ENCODE data around the gene BUD31. TPM values are rescaled to one million over a fixed set of nuclear protein-coding genes. Genes with fewer than 3 reads are reported as not detected.
A peak's percentile ranks its signal among the peaks of the same experiment; 100 is the strongest.

BUD31 gene
- total RNA-seq, 1 experiment from 2014 or later = 63.7 TPM

GRCh38 chr7:99392659-99393354 lies 16.0 kb upstream of the BUD31 start:
- Histone ChIP-seq H3K4me3 (ENCODE audit: low read length) (no peak overlapping the region), H3K4me2 (ENCODE audit: low read depth, low read length, poor library complexity, severe bottlenecking) (no peak overlapping the region), H3K9me3 (ENCODE audit: low read length) (no peaks in the 10 kb centered on the region), H3K36me3 (ENCODE audit: insufficient read depth, low read length) (peaks cover 23% of the 10 kb centered on the region), H3K79me2 (ENCODE audit: low read length) (no peaks in the 10 kb centered on the region; the same call in 1 of the 2 replicates), H3K4me1 (ENCODE audit: low read length) (no peaks in the 10 kb centered on the region; the same call in 1 of the 2 replicates), H3K27me3 (ENCODE audit: low read length) (no peaks in the 10 kb centered on the region), H3K27ac (ENCODE audit: low read length) (no peak overlapping the region), H3K9me2 (replicated peaks; ENCODE audit: insufficient read depth, low read length) (no peaks in the 10 kb centered on the region), H4K20me1 (ENCODE audit: insufficient read depth, low read depth, low read length) (peaks cover 26% of the 10 kb centered on the region), H3K9ac (ENCODE audit: low read length) (no peak overlapping the region), H2AFZ (ENCODE audit: low read length) (no peak overlapping the region)
- DNase-seq = peak; percentile 67

- H3K27ac ChIP-seq (ENCODE audit: low read length) = no peak overlapping the region
- no peak overlapping the region for H3K9ac ChIP-seq (ENCODE audit: low read length)
- H3K79me2 ChIP-seq (ENCODE audit: low read length) = no peaks in the 10 kb centered on the region; the same call in 1 of the 2 replicates
- no peak overlapping the region for H3K4me3 ChIP-seq (ENCODE audit: low read length)
- peaks cover 30% of the 10 kb centered on the region for H3K36me3 ChIP-seq (ENCODE audit: insufficient read depth, low read length)
- no peaks in the 10 kb centered on the region for H3K27me3 ChIP-seq (ENCODE audit: low read length)
- no peak overlapping the region for H3K4me2 ChIP-seq (ENCODE audit: low read depth, low read length, poor library complexity, severe bottlenecking)
- no peaks in the 10 kb centered on the region for H3K9me2 ChIP-seq (replicated peaks; ENCODE audit: insufficient read depth, low read length)
- DNase-seq = no peak
- H4K20me1 ChIP-seq (ENCODE audit: insufficient read depth, low read depth, low read length) = peaks cover 26% of the 10 kb centered on the region
- H3K9me3 ChIP-seq (ENCODE audit: low read length) = no peaks in the 10 kb centered on the region
- no peaks in the 10 kb centered on the region; the same call in 1 of the 2 replicates for H3K4me1 ChIP-seq (ENCODE audit: low read length)
- no peak overlapping the region for H2AFZ ChIP-seq (ENCODE audit: low read length)
These were observed 15.2 kb upstream of the BUD31 start for GRCh38 chr7:99393355-99394187.

DNA sequence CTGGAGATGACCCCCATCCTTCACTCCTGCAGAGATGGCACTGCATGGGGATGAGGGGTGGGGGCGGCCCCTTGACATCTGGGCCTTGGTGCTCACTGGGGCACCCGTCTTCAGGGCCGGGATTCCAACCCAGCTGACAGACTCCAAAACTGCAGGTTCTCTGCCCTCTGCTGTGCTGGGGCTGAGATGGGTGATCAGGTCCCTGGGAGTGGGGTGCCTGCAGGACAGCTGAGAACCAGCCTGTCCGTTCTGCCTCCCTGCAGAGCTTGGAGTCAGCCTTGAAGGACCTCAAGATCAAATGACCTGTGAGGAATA lies 14.6 kb upstream of the BUD31 start:
- H2AFZ ChIP-seq (ENCODE audit: low read length) = no peak overlapping the region
- peaks cover 30% of the 10 kb centered on the region for H3K36me3 ChIP-seq (ENCODE audit: insufficient read depth, low read length)
- H3K4me2 ChIP-seq (ENCODE audit: low read depth, low read length, poor library complexity, severe bottlenecking) = no peak overlapping the region
- no peak overlapping the region for H3K9ac ChIP-seq (ENCODE audit: low read length)
- no peak overlapping the region for H3K27ac ChIP-seq (ENCODE audit: low read length)
- H3K79me2 ChIP-seq (ENCODE audit: low read length) = no peaks in the 10 kb centered on the region; the same call in 1 of the 2 replicates
- no peak for DNase-seq
- no peaks in the 10 kb centered on the region for H3K9me3 ChIP-seq (ENCODE audit: low read length)
- peaks cover 26% of the 10 kb centered on the region for H4K20me1 ChIP-seq (ENCODE audit: insufficient read depth, low read depth, low read length)
- H3K4me1 ChIP-seq (ENCODE audit: low read length) = no peaks in the 10 kb centered on the region; the same call in 1 of the 2 replicates
- H3K9me2 ChIP-seq (replicated peaks; ENCODE audit: insufficient read depth, low read length) = no peaks in the 10 kb centered on the region
- no peak overlapping the region for H3K4me3 ChIP-seq (ENCODE audit: low read length)
- no peaks in the 10 kb centered on the region for H3K27me3 ChIP-seq (ENCODE audit: low read length)

DNA sequence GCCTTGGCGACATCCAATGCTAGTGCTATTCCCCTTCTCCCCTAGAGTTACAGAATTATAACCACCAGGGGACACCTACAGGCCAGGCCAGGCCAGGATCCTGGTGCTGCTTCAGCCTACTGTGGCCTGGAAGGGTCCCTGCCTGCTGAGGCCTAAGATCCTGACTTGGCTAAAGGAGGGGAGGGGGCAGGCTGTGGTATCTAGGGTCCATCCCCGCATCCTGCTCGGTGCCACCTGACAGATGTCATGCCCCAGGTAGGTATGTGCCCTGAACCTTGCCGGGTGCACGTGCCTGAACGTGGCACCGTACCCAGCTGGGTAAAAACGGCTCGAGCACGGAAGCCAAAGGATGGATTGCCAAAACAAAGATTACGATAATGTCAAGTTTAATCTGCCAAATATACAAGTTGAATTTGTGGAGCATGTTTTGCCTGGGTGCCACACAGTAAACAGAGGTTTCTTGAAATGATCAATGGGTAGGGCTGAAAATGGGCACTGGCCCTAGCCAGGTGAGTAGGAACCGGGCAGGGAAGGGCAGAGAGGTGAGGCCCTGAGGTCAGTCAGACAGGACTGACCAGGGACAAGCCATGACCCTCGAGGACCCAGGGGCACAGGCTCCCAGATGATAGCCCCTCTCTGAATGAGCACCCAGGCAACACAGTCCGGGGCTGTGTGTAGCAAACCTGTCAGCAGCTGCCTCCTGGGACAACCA lies 13.0 kb upstream of the BUD31 start:
- no peaks in the 10 kb centered on the region for H3K9me3 ChIP-seq (ENCODE audit: low read length)
- no peak overlapping the region for H3K27ac ChIP-seq (ENCODE audit: low read length)
- H3K9ac ChIP-seq (ENCODE audit: low read length) = no peak overlapping the region
- no peaks in the 10 kb centered on the region; the same call in 1 of the 2 replicates for H3K4me1 ChIP-seq (ENCODE audit: low read length)
- DNase-seq = no peak
- peaks cover 30% of the 10 kb centered on the region for H3K36me3 ChIP-seq (ENCODE audit: insufficient read depth, low read length)
- H3K79me2 ChIP-seq (ENCODE audit: low read length) = no peaks in the 10 kb centered on the region; the same call in 1 of the 2 replicates
- H3K9me2 ChIP-seq (replicated peaks; ENCODE audit: insufficient read depth, low read length) = no peaks in the 10 kb centered on the region
- no peak overlapping the region for H3K4me2 ChIP-seq (ENCODE audit: low read depth, low read length, poor library complexity, severe bottlenecking)
- H3K4me3 ChIP-seq (ENCODE audit: low read length) = no peak overlapping the region
- peaks cover 30% of the 10 kb centered on the region for H4K20me1 ChIP-seq (ENCODE audit: insufficient read depth, low read depth, low read length)
- H3K27me3 ChIP-seq (ENCODE audit: low read length) = no peaks in the 10 kb centered on the region
- H2AFZ ChIP-seq (ENCODE audit: low read length) = no peak overlapping the region

GRCh38 chr7:99396418-99397296 lies 12.1 kb upstream of the BUD31 start:
- Histone ChIP-seq H3K4me3 (ENCODE audit: low read length) (no peak overlapping the region), H3K79me2 (ENCODE audit: low read length) (no peaks in the 10 kb centered on the region; the same call in 1 of the 2 replicates), H4K20me1 (ENCODE audit: insufficient read depth, low read depth, low read length) (peaks cover 30% of the 10 kb centered on the region), H3K9me2 (replicated peaks; ENCODE audit: insufficient read depth, low read length) (no peaks in the 10 kb centered on the region), H3K36me3 (ENCODE audit: insufficient read depth, low read length) (peaks cover 26% of the 10 kb centered on the region), H3K27ac (ENCODE audit: low read length) (no peak overlapping the region), H3K4me2 (ENCODE audit: low read depth, low read length, poor library complexity, severe bottlenecking) (no peak overlapping the region), H3K9me3 (ENCODE audit: low read length) (no peaks in the 10 kb centered on the region), H3K9ac (ENCODE audit: low read length) (no peak overlapping the region), H2AFZ (ENCODE audit: low read length) (no peak overlapping the region), H3K4me1 (ENCODE audit: low read length) (no peaks in the 10 kb centered on the region; the same call in 1 of the 2 replicates), H3K27me3 (ENCODE audit: low read length) (no peaks in the 10 kb centered on the region)
- no peak for DNase-seq

DNA sequence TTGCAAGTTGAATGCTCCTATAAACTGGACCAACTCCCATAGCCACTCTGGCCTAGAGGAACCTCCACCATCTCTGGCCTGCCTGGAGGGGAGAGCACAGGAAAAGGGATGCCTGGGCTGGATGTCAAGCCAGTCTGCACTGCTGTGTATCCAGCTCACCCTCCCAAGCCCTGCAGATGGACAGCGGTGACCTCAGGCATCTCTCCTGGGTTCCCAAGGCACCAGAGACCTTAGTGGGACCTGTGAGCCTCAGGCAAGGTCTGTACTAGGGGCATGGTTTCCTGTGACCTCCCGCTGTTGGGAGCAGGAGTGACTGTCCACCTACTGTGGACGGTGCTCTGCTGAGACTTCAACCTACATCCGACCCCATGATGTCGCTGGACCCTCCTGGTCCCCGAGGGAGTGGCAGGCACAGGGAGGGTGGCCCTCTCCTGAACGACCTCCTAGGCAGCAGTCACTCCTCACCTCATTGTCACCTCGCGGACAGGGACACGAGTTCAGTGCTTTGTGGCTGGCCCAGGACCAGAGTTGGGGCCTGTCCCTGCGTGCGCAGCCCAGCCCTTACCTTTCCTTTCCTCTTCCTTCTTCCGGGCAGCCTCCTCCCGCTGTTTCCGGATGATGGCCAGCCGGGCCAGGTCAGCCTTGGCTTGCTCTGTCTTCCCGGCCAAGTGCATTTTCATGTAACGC lies 11.3 kb upstream of the BUD31 start:
- H3K27me3 ChIP-seq (ENCODE audit: low read length) = no peaks in the 10 kb centered on the region
- no peak overlapping the region for H3K4me2 ChIP-seq (ENCODE audit: low read depth, low read length, poor library complexity, severe bottlenecking)
- H3K4me1 ChIP-seq (ENCODE audit: low read length) = no peaks in the 10 kb centered on the region; the same call in 1 of the 2 replicates
- H3K9ac ChIP-seq (ENCODE audit: low read length) = no peak overlapping the region
- no peak overlapping the region for H2AFZ ChIP-seq (ENCODE audit: low read length)
- H3K4me3 ChIP-seq (ENCODE audit: low read length) = no peak overlapping the region
- peaks cover 22% of the 10 kb centered on the region for H3K36me3 ChIP-seq (ENCODE audit: insufficient read depth, low read length)
- H3K9me2 ChIP-seq (replicated peaks; ENCODE audit: insufficient read depth, low read length) = no peaks in the 10 kb centered on the region
- DNase-seq = no peak
- H3K79me2 ChIP-seq (ENCODE audit: low read length) = no peaks in the 10 kb centered on the region; the same call in 1 of the 2 replicates
- H4K20me1 ChIP-seq (ENCODE audit: insufficient read depth, low read depth, low read length) = peaks cover 30% of the 10 kb centered on the region
- no peak overlapping the region for H3K27ac ChIP-seq (ENCODE audit: low read length)
- no peaks in the 10 kb centered on the region for H3K9me3 ChIP-seq (ENCODE audit: low read length)

- Histone ChIP-seq H2AFZ (ENCODE audit: low read length) (no peak overlapping the region), H3K9me3 (ENCODE audit: low read length) (no peaks in the 10 kb centered on the region), H3K9ac (ENCODE audit: low read length) (no peak overlapping the region), H3K27ac (ENCODE audit: low read length) (no peak overlapping the region), H3K36me3 (ENCODE audit: insufficient read depth, low read length) (peaks cover 27% of the 10 kb centered on the region), H3K4me3 (ENCODE audit: low read length) (no peak overlapping the region), H3K9me2 (replicated peaks; ENCODE audit: insufficient read depth, low read length) (no peaks in the 10 kb centered on the region), H3K4me1 (ENCODE audit: low read length) (no peaks in the 10 kb centered on the region), H3K79me2 (ENCODE audit: low read length) (peaks cover 9% of the 10 kb centered on the region; the same call in 1 of the 2 replicates), H4K20me1 (ENCODE audit: insufficient read depth, low read depth, low read length) (peaks cover 22% of the 10 kb centered on the region; the same call in 1 of the 2 replicates), H3K4me2 (ENCODE audit: low read depth, low read length, poor library complexity, severe bottlenecking) (no peak overlapping the region), H3K27me3 (ENCODE audit: low read length) (no peaks in the 10 kb centered on the region)
- DNase-seq = no peak
These were observed 9.8 kb upstream of the BUD31 start for GRCh38 chr7:99398891-99399445.

Data from Karpas-422 (cell line).